ENCODE data around the gene KCND2.

Gene KCND2

GRCh38 chr7:120412139-120413050, 139.4 kb downstream of the KCND2 start:
- DNase-seq (ENCODE audit: low read depth) = no peak

GRCh38 chr7:120413164-120413563, 140.2 kb downstream of the KCND2 start:
- DNase-seq (ENCODE audit: low read depth) = no peak

GRCh38 chr7:120417244-120417979, 144.4 kb downstream of the KCND2 start:
- no peak for DNase-seq (ENCODE audit: low read depth)

DNA sequence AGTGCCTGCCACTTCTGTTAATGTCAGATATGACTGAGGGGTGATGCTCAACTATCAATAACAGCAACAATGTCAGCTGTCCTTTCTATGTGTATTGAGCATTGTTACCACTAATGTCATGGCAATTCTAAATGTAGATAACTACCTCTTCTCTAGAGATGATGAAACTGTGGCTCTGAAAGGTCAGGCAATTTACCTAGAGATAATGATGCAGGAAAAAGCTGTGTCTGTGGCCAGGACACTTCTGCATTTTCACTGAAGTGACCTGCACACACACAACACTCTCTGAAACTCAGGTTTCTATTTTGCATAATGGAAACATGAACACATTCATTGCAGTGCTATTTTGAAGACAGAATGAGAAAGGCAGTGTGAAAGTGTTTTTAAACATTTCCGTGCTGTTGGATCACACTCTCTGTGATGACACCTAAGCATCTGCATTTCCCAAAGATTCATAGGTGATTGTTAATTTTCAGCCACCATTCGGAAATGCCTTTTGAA, 148.2 kb downstream of the KCND2 start:
- DNase-seq (ENCODE audit: low read depth) = no peak

DNA sequence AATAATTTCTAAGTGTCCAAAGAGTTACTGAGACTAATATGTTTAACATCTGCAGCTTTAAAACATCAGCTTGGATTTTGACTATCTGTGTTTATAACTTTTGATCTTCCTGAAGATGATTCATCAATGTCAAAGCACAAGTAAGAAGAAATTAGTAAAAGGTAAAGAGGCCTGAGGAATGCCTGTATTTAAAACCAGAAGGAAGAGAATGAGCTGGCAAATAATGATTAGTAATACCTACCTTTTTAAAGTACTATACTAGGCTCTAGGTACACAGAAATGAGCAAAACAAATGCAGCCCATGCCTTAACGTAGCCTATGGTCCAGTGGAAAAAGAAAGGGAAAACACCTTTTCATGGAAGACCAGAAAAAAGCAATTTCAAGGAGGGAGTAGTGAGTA, 158.0 kb downstream of the KCND2 start:
- DNase-seq (ENCODE audit: low read depth) = no peak

DNA sequence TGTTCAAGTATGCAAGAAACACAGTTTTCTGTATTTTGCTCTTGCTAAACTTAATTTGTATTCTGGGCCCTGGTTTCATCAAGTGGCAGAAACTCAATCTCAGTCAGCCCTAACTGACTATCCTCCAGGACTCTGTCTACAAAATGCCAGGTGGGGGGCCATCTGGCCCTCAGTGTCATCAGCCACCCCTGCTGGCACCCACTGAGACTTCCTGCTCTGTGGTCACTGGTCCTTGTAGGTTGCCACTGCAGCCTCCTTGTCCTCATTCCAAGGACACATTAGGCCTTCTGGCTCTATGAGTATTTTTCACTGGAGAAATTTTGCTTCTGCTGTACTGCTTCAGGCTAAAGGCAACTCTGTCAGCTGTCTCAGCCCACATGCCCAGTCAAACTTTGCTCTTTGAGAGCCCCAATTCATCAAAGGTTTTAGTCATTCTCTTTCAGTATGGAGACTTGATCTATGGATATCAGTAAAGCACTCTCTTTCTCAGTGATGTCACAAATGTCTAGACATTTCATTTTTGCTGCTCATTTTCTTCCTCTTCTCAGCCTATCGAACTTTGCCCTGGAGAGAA, 163.6 kb downstream of the KCND2 start:
- DNase-seq (ENCODE audit: low read depth) = no peak

DNA sequence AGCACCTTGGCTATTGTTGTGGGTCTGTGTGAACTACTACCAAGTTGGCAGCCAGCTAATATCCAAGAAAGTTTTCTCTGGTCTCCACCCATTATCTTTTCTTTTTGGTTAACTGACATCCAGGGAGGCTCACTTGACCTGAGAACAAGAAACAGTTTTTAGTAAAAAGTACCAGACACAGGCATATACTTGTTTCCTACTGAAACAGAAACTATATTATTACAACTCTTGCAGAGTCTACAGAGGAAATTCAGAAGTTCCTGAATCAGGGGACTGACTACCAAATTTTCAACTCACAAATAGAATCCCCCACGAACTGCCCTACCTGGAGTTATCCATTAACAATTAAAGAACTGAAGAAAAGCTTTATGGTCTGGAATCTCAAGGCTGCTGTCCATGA, 168.9 kb downstream of the KCND2 start:
- DNase-seq (ENCODE audit: low read depth) = no peak

DNA sequence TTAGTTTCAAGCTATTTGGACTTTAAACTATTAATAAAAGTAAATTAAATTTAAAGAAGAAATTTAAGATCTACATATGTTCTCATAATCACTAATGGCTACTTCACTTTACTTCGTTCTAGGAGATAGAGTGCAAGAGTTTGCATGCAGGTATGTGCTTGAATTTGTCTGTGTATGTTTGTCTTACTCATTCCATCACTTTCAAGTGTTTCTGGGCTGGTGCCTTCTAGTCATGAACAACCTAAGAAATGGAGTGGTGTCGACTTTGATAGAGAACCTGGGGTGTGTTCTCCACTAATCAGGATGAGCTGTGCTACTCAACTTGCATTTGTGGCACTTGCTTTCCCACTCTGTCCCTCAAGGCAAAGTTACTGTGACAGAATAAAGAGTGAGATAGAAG, 169.9 kb downstream of the KCND2 start:
- no peak for DNase-seq (ENCODE audit: low read depth)

- no peak for DNase-seq (ENCODE audit: low read depth)
These were observed 171.7 kb downstream of the KCND2 start for GRCh38 chr7:120444650-120445049.

DNA sequence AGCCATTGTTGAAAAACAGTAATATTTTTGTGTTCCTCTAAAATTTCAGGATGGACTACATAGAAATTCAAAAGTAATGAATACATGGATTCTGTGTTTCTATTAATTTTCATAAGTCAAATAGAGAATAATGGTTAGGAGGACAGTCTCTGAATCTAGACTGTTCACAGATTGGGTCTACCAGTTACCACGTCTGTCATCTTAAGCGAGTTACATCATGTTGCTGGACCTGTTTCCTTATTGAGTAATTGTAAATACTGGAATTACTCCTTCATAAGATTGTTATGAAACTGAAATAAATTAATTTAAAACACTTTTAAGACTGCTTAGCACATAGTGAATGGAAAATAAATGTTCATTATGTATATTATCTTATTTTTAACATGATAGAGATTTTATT, 172.3 kb downstream of the KCND2 start:
- no peak for DNase-seq (ENCODE audit: low read depth)

GRCh38 chr7:120452665-120453064, 179.7 kb downstream of the KCND2 start:
- no peak for DNase-seq (ENCODE audit: low read depth)

DNA sequence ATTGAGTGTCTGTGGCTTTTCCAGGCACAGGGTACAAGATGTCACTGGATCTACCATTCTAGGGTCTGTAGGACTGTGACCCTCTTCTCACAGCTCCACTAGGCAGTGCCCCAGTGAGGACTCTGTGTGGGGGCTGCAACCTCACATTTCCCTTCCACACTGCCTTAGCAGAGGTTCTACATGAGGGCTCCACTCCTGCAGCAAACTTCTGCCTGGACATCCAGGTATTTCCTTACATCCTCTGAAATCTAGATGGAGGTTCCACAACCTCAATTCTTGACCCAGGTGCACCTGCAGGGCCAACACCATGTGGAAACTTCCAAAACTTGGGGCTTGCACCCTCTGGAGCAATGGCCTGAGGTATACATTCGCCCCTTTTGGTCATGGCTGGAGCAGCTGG, 183.7 kb downstream of the KCND2 start:
- no peak for DNase-seq (ENCODE audit: low read depth)

DNA sequence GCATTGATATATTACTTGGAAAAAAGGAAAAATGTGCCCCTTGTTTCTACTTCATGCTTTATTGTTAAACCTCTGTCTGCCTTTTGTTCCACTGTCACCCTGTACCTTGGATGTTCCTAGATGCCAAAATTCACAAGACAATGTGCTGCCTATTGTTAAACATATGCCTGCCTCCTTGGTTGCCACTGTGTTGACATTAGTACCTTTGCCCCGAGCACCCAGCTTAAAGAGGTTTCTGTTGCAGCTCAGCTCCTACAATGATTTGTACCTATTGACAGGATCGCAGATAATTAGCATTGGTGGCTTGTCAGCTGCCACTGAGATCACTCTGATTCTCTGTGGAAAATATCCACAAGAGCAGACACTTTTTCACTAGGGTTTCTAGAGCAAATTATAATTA, 188.0 kb downstream of the KCND2 start:
- DNase-seq (ENCODE audit: low read depth) = no peak

- DNase-seq (ENCODE audit: low read depth) = no peak
These were observed 190.0 kb downstream of the KCND2 start for GRCh38 chr7:120462991-120463390.

DNA sequence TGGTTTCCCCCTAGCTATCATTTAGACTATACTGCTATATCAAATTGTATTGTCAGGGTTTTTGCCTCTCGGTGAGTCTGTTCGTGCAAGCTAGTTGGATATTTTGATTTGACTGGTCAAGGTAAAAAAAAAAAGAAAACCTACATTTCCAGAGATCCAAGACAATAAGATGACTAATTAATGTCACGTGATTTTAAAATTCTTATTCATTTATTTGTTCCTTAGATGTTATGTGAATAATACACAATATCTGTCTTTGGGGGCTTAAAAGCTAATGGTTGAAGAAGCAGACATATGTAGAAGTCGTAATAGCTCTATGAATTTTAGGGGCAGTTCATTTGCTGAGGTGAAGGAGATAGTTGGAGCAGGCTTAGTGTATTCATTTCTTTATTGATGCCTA, 191.1 kb downstream of the KCND2 start:
- no peak for DNase-seq (ENCODE audit: low read depth)

- no peak for DNase-seq (ENCODE audit: low read depth)
These were observed 194.7 kb downstream of the KCND2 start for GRCh38 chr7:120467676-120468075.

- no peak for DNase-seq (ENCODE audit: low read depth)
These were observed 195.6 kb downstream of the KCND2 start for GRCh38 chr7:120468611-120469010.

- DNase-seq (ENCODE audit: low read depth) = no peak
These were observed 199.9 kb downstream of the KCND2 start for GRCh38 chr7:120472892-120473291.

DNA sequence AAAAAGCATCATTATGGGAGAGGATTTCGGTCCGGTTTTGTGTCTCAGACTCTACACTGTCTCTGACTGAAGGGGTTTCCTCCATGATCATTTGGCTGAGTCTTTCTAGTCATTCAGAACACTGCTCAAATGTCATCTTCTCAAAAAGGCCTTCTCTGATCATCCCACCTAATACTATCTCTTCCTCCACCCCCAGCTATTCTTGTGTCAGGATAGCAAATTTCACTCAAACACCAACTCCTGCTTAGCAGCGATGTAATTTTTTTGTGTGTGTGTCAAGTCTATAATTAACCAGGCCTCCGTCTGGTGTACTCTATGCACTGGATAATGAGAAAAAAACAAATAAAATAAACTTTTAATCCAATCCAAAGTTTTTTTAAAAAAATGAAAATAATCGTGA, 200.4 kb downstream of the KCND2 start:
- DNase-seq (ENCODE audit: low read depth) = no peak

GRCh38 chr7:120475994-120476393, 203.0 kb downstream of the KCND2 start:
- no peak for DNase-seq (ENCODE audit: low read depth)

DNA sequence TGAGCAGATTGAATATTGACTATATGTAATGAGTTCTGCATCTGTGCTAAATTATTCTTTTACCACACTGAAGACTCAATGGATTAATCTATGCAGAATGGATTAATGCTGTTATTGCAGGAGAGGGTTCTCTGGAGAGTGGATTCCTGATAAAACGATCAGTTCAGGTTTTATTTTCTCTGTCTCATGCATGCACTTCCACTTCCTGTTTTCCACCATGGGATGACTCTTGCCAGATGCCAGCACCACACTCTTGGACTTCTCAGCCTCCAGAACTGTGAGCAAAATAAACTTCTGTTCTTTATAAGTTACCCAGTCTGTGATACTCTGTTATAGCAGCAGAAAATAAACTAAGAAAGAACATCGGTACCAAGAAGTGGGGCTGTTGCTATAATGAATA, 207.5 kb downstream of the KCND2 start:
- DNase-seq (ENCODE audit: low read depth) = no peak

GRCh38 chr7:120480930-120481329, 208.0 kb downstream of the KCND2 start:
- DNase-seq (ENCODE audit: low read depth) = no peak

DNA sequence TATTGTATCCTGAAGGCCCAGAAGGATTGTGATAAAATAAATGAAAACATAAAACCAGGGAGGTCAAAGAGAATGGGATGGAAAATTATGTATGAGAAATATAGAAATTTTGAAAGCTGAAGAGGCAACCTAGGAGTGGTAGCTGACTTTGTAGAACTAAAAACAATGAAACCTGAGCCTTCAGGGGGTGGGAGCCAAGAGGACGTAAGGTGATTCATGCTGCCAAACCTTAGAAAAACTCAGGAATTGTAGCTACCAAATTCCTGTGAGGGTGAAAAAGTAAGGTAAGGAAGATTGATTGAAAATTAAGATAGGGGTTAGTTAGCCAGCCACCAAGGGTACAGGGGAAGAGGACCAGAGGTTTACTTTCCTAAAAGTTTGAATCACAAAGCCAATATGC, 213.2 kb downstream of the KCND2 start:
- DNase-seq (ENCODE audit: low read depth) = no peak

All from amniotic epithelial cell (primary cell).